ENCODE results near the gene KRT36.

Gene KRT36

DNA sequence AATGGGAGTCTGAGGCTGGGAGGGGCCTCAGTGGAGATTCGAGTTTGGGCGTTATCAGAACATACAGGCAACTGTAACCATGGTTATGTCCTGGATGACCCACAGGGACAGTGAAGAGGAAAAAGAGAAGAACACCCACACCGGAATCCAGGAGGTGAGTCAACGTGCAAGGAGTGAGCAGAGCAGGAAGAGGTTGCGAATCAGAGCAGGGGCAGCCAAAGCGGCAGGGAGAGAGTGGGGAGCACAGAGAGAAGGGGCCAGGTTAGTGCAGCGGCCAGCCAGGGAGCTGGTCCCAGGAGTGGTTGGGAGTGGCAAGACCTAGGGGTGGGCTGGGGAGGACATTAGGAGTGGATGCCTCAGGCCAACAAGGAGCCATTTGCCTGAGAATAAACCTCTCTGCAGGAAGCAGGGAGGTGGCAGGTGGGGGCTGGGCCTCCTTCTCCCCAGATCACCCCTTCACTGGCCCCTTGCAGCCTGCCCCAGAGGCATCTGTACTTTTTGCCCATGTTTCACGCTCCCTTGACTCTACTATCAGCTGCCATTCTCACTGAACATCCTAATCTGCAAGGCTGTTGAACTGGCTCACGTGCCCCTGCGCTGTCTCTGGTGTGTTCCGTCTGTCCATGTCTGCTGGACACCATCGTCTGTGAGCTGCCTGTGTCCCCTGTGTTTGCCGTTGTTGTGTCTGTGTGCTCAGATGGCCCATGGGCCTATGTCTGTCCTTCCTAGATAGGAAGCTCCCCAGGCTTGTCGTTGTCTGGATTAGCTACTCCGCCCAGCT, 10.6 kb upstream of the KRT36 start:
- no peak overlapping the region for H3K4me3 ChIP-seq (ENCODE audit: low read length)

DNA sequence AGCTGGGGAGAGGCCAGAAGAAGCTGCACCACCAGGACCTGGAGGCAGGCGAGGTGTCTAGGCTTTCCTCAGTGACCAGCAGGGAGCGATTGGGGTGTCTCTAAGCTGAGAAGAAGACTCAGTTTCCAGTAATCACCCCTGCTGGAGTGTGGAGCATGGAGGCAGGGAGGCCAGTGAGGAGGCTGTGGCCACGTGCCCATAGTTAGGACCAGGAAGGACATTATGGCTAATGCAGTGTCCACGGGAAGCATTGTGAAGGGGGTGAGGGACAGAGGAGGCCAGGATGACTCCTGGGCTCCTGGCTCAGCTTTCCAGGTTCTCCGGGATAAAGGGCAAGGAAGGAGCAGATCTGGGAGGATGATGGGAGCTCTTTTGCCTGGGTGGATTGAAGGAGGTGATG, 10.0 kb upstream of the KRT36 start:
- no peak for TF ChIP-seq ZNF274 (IDR thresholded peaks at IDR 0.05; ENCODE audit: low read depth, low read length)
- no peak overlapping the region for H3K4me3 ChIP-seq (ENCODE audit: low read length)

More for the DNA sequence above, 10.6 kb upstream of the KRT36 start:
- TF ChIP-seq ZNF274 (IDR thresholded peaks at IDR 0.05; ENCODE audit: low read depth, low read length): no peak

GRCh38 chr17:41498276-41498675, 8.6 kb upstream of the KRT36 start:
- H3K4me3 ChIP-seq (ENCODE audit: low read length): no peak overlapping the region
- no peak for TF ChIP-seq ZNF274 (IDR thresholded peaks at IDR 0.05; ENCODE audit: low read depth, low read length)

- no peak for TF ChIP-seq ZNF274 (IDR thresholded peaks at IDR 0.05; ENCODE audit: low read depth, low read length)
- no peak overlapping the region for H3K4me3 ChIP-seq (ENCODE audit: low read length)
Observed at GRCh38 chr17:41496803-41497484, 7.2 kb upstream of the KRT36 start.

GRCh38 chr17:41494524-41494923, 4.8 kb upstream of the KRT36 start:
- no peak for TF ChIP-seq ZNF274 (IDR thresholded peaks at IDR 0.05; ENCODE audit: low read depth, low read length)
- no peak overlapping the region for H3K4me3 ChIP-seq (ENCODE audit: low read length)

DNA sequence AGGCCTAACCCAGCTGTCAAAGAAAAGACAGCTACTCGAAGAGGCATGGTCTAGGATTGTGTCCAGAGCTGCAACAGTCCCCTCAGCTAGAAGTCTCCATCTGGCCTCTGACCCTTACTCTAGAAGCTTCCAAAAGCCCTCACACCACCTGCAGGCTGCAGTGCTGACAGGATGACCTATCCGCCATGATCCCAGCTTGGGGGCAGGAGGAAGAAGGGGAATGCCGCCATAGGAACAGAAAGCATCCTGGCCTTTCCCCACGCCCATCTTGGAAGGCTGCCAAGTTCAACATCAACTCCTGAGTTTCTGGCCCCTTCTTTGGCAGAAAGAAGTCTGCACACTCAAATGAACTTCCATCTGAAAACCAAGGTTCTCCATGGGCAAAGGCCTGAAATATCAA, 3.1 kb upstream of the KRT36 start:
- no peak overlapping the region for H3K4me3 ChIP-seq (ENCODE audit: low read length)
- TF ChIP-seq ZNF274 (IDR thresholded peaks at IDR 0.05; ENCODE audit: low read depth, low read length): no peak

DNA sequence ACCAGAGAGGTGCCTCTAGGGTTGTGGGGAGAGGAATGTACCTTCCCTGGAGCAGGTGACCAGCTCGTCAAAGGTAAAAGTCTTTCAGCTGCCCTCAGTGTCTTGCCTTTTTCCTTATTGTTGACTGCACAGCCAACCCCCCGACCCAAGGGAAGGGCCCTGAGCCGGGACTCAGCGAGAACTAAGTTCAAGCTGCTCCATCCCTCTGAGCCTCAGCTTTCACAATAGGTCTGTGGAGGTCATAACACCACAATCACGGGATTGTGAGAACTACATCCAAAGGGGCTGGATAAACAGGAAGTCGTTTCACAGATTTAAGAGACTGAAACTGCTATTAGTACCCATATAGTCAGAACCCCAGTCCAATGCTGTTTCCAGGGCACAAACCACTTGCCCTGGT, 2.6 kb upstream of the KRT36 start:
- H3K4me3 ChIP-seq (ENCODE audit: low read length): no peak overlapping the region
- no peak for TF ChIP-seq ZNF274 (IDR thresholded peaks at IDR 0.05; ENCODE audit: low read depth, low read length)

GRCh38 chr17:41491476-41491875, 1.8 kb upstream of the KRT36 start:
- no peak for TF ChIP-seq ZNF274 (IDR thresholded peaks at IDR 0.05; ENCODE audit: low read depth, low read length)
- H3K4me3 ChIP-seq (ENCODE audit: low read length): no peak overlapping the region

GRCh38 chr17:41490000-41490990, 585 bp upstream of the KRT36 start:
- no peak for TF ChIP-seq ZNF274 (IDR thresholded peaks at IDR 0.05; ENCODE audit: low read depth, low read length)
- H3K4me3 ChIP-seq (ENCODE audit: low read length): no peak overlapping the region

GRCh38 chr17:41486809-41487530, 2.7 kb downstream of the KRT36 start:
- H3K4me3 ChIP-seq (ENCODE audit: low read length): no peak overlapping the region
- no peak for TF ChIP-seq ZNF274 (IDR thresholded peaks at IDR 0.05; ENCODE audit: low read depth, low read length)

GRCh38 chr17:41486316-41486715, 3.4 kb downstream of the KRT36 start:
- H3K4me3 ChIP-seq (ENCODE audit: low read length): no peak overlapping the region
- no peak for TF ChIP-seq ZNF274 (IDR thresholded peaks at IDR 0.05; ENCODE audit: low read depth, low read length)

DNA sequence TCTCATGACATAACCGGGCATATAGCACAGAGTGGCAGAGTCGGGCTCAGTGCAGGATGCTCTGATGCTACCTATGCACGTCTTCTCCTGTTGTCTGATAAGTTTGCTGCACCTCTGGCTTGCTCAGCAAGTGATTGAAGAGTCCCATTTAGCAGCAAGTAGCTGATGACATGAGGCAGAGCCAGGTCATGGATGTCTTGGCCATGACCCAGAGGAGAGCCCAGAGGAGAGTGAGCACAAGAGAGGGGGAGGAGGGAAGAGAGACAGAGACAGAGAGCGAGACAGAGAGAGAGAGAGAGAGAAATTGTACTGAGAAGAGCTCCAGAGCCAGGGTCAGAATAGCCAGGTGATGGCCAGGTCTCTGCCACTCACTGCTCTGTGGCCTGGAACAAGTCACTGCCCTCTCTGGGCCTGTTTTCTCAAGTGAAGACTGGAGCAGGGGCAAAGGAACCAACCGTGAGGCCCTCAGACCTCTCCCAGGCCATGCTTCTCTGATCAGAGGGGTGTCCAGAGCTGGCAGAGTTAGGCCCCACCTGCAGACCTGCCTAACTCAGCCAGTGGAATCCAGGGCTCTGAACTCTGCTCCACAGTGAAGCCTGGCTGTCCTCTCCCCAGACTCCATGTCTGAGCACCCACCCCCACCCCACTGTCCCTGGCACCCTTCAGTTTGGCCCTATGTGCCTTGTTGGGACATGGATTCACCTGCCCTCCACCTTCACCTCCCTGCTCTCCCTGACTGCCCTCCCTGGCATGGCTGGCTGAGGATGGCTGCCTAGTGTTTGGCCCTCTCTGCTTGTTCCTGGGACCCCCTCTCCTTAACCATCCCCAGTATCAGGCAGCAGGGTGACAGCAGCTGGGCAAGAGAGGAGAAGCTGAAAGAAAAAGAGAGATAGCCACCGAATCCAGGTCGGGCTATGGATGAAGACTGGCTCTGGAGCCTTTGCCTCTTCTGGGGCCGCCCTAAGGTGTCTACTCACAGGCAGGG, 4.5 kb downstream of the KRT36 start:
- no peak for TF ChIP-seq ZNF274 (IDR thresholded peaks at IDR 0.05; ENCODE audit: low read depth, low read length)

More for the DNA sequence above, 4.5 kb downstream of the KRT36 start:
- H3K4me3 ChIP-seq (ENCODE audit: low read length): no peak overlapping the region
